Vagina (tissue), 2 donors: ENCODE results near the gene RFX5.

ENCODE experiments used
- POLR2A ChIP-seq, 2 donors: fragments of 450-650 bp; IDR thresholded peaks; one replicate each; pipeline ENCODE4 v1.6.1; 2017; ENCODE audit warnings: antibody characterized with exemption in 2 of 2, mild to moderate bottlenecking in 2 of 2, moderate library complexity in 2 of 2
- POLR2AphosphoS5 ChIP-seq, 2 donors: sonication (generic); formaldehyde crosslinking; IDR thresholded peaks; one replicate each; pipeline ENCODE4 v1.9.0; 2017; ENCODE audit warnings: antibody characterized with exemption in 2 of 2, mild to moderate bottlenecking in 2 of 2, low read depth in 1 of 2; ENCODE audit not compliant: insufficient read depth in 1 of 2
- TF ChIP-seq, protein P1 (sequence below), 3 experiments: fragments of 450-650 bp in 2 of 3; fragments of 200-600 bp in 1 of 3; sonication (generic) in 1 of 3; IDR thresholded peaks; one replicate each; pipeline ENCODE4 v1.5.1; 2017 to 2019; ENCODE audit warnings: antibody characterized with exemption in 3 of 3, mild to moderate bottlenecking in 2 of 3, moderate library complexity in 2 of 3

DNA sequence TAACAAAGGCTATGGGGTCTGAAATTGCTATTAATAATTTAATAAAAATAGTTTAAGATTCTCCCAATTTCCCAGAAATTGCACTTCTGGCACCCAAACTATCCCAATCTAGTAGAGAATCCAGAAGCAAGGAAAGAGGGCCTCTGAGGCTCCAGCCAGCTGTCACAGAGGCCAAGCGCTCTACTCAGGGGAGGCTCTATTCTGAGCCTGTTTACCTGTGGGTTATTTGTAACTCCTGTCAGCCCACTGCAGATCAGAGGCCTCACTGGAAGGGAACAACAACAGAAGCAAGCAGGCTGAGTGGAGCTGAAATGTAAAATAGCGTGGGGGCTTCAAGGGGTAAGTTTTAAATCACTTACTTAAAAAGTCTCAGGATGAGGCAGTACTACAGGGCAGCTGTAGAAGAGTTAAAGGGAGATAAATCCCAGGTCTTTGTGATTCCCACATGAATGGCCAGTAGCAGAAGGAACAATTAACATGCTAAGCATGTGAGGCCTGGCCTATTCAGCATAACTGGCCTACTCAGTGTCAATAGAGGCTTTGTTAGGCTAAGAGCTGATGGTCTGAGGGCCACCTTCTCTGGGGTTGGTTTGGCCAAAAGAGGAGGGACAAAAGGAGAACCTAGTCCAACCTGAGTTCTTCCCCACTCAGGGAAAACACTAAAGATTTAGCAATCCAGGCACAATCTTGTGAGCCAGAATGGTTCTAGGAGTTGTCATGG, 52.1 kb downstream of the RFX5 start:
- TF ChIP-seq POLR2A (IDR thresholded peaks at IDR 0.05) (no peak), POLR2AphosphoS5 (IDR thresholded peaks at IDR 0.05; ENCODE audit: insufficient read depth in 1 of 2, low read depth in 1 of 2) (no peak)
- TF ChIP-seq, protein P1, sequence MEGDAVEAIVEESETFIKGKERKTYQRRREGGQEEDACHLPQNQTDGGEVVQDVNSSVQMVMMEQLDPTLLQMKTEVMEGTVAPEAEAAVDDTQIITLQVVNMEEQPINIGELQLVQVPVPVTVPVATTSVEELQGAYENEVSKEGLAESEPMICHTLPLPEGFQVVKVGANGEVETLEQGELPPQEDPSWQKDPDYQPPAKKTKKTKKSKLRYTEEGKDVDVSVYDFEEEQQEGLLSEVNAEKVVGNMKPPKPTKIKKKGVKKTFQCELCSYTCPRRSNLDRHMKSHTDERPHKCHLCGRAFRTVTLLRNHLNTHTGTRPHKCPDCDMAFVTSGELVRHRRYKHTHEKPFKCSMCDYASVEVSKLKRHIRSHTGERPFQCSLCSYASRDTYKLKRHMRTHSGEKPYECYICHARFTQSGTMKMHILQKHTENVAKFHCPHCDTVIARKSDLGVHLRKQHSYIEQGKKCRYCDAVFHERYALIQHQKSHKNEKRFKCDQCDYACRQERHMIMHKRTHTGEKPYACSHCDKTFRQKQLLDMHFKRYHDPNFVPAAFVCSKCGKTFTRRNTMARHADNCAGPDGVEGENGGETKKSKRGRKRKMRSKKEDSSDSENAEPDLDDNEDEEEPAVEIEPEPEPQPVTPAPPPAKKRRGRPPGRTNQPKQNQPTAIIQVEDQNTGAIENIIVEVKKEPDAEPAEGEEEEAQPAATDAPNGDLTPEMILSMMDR (IDR thresholded peaks at IDR 0.05) = no peak
